Left ventricle myocardium inferior (tissue), 1 donor: Measurements from ENCODE around the gene COL23A1. TPM values are rescaled to one million over a fixed set of nuclear protein-coding genes. Genes with fewer than 3 reads are reported as not detected.

ENCODE experiments used
- DNase-seq: peaks from one replicate; pipeline ENCODE4 v3.0.0-alpha.2; 2020
- H3K27ac ChIP-seq: fragments of 200-600 bp; replicated peaks from 2 replicates; pipeline ENCODE4 v1.8.0; 2021
- H3K27me3 ChIP-seq: fragments of 200-600 bp; 2 replicates; pipeline ENCODE4 v1.8.0; 2021; ENCODE audit warnings: low read depth
- H3K36me3 ChIP-seq: fragments of 200-600 bp; 2 replicates; pipeline ENCODE4 v1.8.0; 2021
- H3K4me1 ChIP-seq: fragments of 200-600 bp; 2 replicates; pipeline ENCODE4 v1.8.0; 2021
- H3K4me3 ChIP-seq: fragments of 200-600 bp; 2 replicates; pipeline ENCODE4 v1.8.0; 2021; ENCODE audit warnings: mild to moderate bottlenecking, moderate library complexity
- H3K9me3 ChIP-seq: fragments of 200-600 bp; replicated peaks from 2 replicates; pipeline ENCODE4 v1.8.0; 2021
- CTCF ChIP-seq: fragments of 200-600 bp; IDR thresholded peaks from 2 replicates; pipeline ENCODE4 v1.8.0; 2021; ENCODE audit warnings: antibody characterized with exemption, mild to moderate bottlenecking, borderline replicate concordance
- intact Hi-C: fragments of 100-400 bp; cut with micrococcal nuclease; formaldehyde crosslinking; loops from one replicate; pipeline ENCODE4 v1.11.0; 2022
- total RNA-seq: library from RNA; stranded (reverse); fragmentation: NEBNext Ultra II Directional; extraction: Animal tissue kit (Norgen Biotek cat#: 25700); gene quantifications from one replicate; pipeline ENCODE4 v1.2.1, GENCODE V29; 2021
- donor health status: DM: no; HTN: yes; CAD: no; lungs with severe emphysema.

The COL23A1 gene
- total RNA-seq, 1 donor from 2014 or later: 27.4 TPM

- Histone ChIP-seq H3K4me3 (no peak overlapping the region), H3K36me3 (no peaks in the 10 kb centered on the region), H3K27me3 (peaks cover 26% of the 10 kb centered on the region), H3K9me3 (no peaks in the 10 kb centered on the region), H3K4me1 (no peaks in the 10 kb centered on the region), H3K27ac (no peak overlapping the region)
- no peak for DNase-seq
- intact Hi-C loops: no loop called here
- no peak for TF ChIP-seq CTCF
These were observed 242.2 kb downstream of the COL23A1 start for GRCh38 chr5:178347956-178348355.

GRCh38 chr5:178346607-178347334 lies 243.4 kb downstream of the COL23A1 start:
- peaks cover 26% of the 10 kb centered on the region for H3K27me3 ChIP-seq
- no peak for DNase-seq
- no peak overlapping the region for H3K27ac ChIP-seq
- no peaks in the 10 kb centered on the region for H3K4me1 ChIP-seq
- H3K9me3 ChIP-seq: no peaks in the 10 kb centered on the region
- no peak for TF ChIP-seq CTCF
- H3K4me3 ChIP-seq: no peak overlapping the region
- H3K36me3 ChIP-seq: no peaks in the 10 kb centered on the region
- intact Hi-C loops: no loop called here

GRCh38 chr5:178343306-178343705 lies 246.9 kb downstream of the COL23A1 start:
- H3K36me3 ChIP-seq: no peaks in the 10 kb centered on the region
- no peak overlapping the region for H3K27ac ChIP-seq
- peaks cover 5% of the 10 kb centered on the region for H3K27me3 ChIP-seq
- DNase-seq: no peak
- no peaks in the 10 kb centered on the region for H3K9me3 ChIP-seq
- H3K4me3 ChIP-seq: no peak overlapping the region
- peaks cover under 1% of the 10 kb centered on the region for H3K4me1 ChIP-seq
- intact Hi-C loops: no loop called here
- TF ChIP-seq CTCF: no peak

GRCh38 chr5:178341851-178342140 lies 248.4 kb downstream of the COL23A1 start:
- Histone ChIP-seq H3K27me3 (no peaks in the 10 kb centered on the region), H3K9me3 (no peaks in the 10 kb centered on the region), H3K4me1 (peaks cover 12% of the 10 kb centered on the region), H3K4me3 (no peak overlapping the region), H3K36me3 (no peaks in the 10 kb centered on the region), H3K27ac (no peak overlapping the region)
- no peak for DNase-seq
- intact Hi-C loops: no loop called here
- no peak for TF ChIP-seq CTCF

GRCh38 chr5:178341091-178341850 lies 248.9 kb downstream of the COL23A1 start:
- intact Hi-C loops: no loop called here
- Histone ChIP-seq H3K9me3 (no peaks in the 10 kb centered on the region), H3K36me3 (no peaks in the 10 kb centered on the region), H3K27me3 (no peaks in the 10 kb centered on the region), H3K27ac (no peak overlapping the region), H3K4me1 (peaks cover 12% of the 10 kb centered on the region), H3K4me3 (no peak overlapping the region)
- DNase-seq: no peak
- no peak for TF ChIP-seq CTCF
